Transverse colon (tissue), 4 donors: ENCODE measurements around the gene FGD3. TPM values are rescaled to one million over a fixed set of nuclear protein-coding genes. Genes with fewer than 3 reads are reported as not detected.

Experiments used
- DNase-seq: peaks from one replicate; pipeline ENCODE4 v3.0.0-alpha.2; 2019
- H3K27ac ChIP-seq, 4 donors: fragments of 200-600 bp; sonication (generic); 2 replicates each; pipeline ENCODE4 v1.5.1; 2016 to 2018; ENCODE audit warnings: inconsistent platforms in 4 of 4
- H3K27me3 ChIP-seq: fragments of 200-600 bp; sonication (generic); 2 replicates; pipeline ENCODE4 v1.5.1; 2017; ENCODE audit warnings: inconsistent platforms
- H3K36me3 ChIP-seq, 4 donors: fragments of 200-600 bp; sonication (generic); 2 replicates each; pipeline ENCODE4 v1.5.1; 2017 to 2019; ENCODE audit warnings: inconsistent platforms in 4 of 4
- H3K4me1 ChIP-seq, 4 donors: fragments of 200-600 bp; sonication (generic); 2 replicates each; pipeline ENCODE4 v1.5.1; 2017 to 2020; ENCODE audit warnings: inconsistent platforms in 4 of 4
- H3K4me3 ChIP-seq, 4 donors: fragments of 200-600 bp; sonication (generic); 1 replicate in 1 of 4; 2 replicates in 3 of 4; pipeline versions ENCODE4 v1.5.1 to v1.6.1; 2017 to 2019; ENCODE audit warnings: inconsistent platforms in 4 of 4
- H3K9me3 ChIP-seq, 2 donors: fragments of 200-600 bp; sonication (generic); 2 replicates each; pipeline ENCODE4 v1.5.1; 2017 to 2019; ENCODE audit warnings: inconsistent platforms in 2 of 2
- CTCF ChIP-seq, 5 experiments: fragments of 200-600 bp in 3 of 5; fragments of 450-650 bp in 2 of 5; sonication (generic) in 3 of 5; IDR thresholded peaks; 1 replicate in 2 of 5; 2 replicates in 3 of 5; pipeline ENCODE4 v1.5.1; 2016 to 2017; ENCODE audit warnings: antibody characterized with exemption in 5 of 5, inconsistent platforms in 3 of 5, mild to moderate bottlenecking in 2 of 5, moderate library complexity in 1 of 5
- EP300 ChIP-seq: sonication (generic); formaldehyde crosslinking; IDR thresholded peaks from one replicate; pipeline ENCODE4 v1.6.1; 2017; ENCODE audit warnings: antibody characterized with exemption, low read depth
- POLR2A ChIP-seq: fragments of 450-650 bp; IDR thresholded peaks from one replicate; pipeline ENCODE4 v1.6.1; 2016; ENCODE audit warnings: antibody characterized with exemption, mild to moderate bottlenecking, moderate library complexity
- POLR2AphosphoS5 ChIP-seq, 3 donors: sonication (generic); formaldehyde crosslinking; IDR thresholded peaks; one replicate each; pipeline ENCODE4 v1.6.1; 2016; ENCODE audit warnings: antibody characterized with exemption in 3 of 3
- WGBS, 2 donors: methylation state at CpG; one replicate each; pipeline ENCODE4 v1.1.5; 2018; ENCODE audit warnings: low coverage in 1 of 2; 5-methylcytosine and 5-hydroxymethylcytosine counted together
- in situ Hi-C, 4 donors: fragments of 200-750 bp; cut with MboI; loops; one replicate each; pipeline versions ENCODE4 v1.15.0 to v1.15.1; 2017; ENCODE audit warnings: low sequenced_read_pairs in 3 of 4, low pct_ligation_motif_present in 1 of 4, low pct_unique_long_range_greater_than_20kb in 1 of 4
- intact Hi-C: fragments of 100-400 bp; cut with DNase I; formaldehyde crosslinking; loops from one replicate; pipeline ENCODE4 v1.15.1; 2023; ENCODE audit warnings: low total_unique reads
- total RNA-seq, 4 donors: library from RNA; depleted of rRNA; stranded (reverse); fragments of >200 nt; gene quantifications; one replicate each; pipeline ENCODE4 v1.1.0, GENCODE V29; 2016

Gene FGD3
- total RNA-seq, 4 donors from 2014 or later, result 5.2 to 9.7 (median 6.0) TPM; not detected in 1

DNA sequence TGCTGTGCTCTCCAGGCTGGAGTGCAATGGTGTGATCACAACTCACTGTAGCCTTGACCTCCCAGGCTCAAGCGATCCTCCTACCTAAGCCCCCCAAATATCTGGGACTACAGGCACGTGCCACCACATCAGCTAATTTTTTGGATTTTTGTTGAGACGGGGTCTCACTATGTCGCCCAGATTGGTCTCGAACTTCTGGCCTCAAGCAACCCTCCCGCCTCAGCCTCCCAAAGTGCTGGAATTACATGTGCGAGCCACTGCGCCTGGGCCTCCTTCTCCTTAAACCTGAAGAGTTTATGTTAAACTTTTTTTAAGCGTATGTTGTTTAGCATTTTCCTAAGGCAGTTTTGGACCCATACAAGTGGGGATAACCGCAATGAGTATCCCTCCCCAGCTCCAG, 80.4 kb downstream of the FGD3 start:
- no peaks in the 10 kb centered on the region for H3K9me3 ChIP-seq
- TF ChIP-seq EP300 (no peak), CTCF (IDR thresholded peaks at IDR 0.05) (no peak), POLR2AphosphoS5 (IDR thresholded peaks at IDR 0.05) (no peak), POLR2A (no peak)
- no peaks in the 10 kb centered on the region for H3K36me3 ChIP-seq
- 92 to 100% methylated on average over 3 to 10 of the region's 10 CpGs for WGBS, 2 donors
- no peak overlapping the region for H3K4me3 ChIP-seq
- H3K27ac ChIP-seq, result no peak overlapping the region
- no peaks in the 10 kb centered on the region for H3K27me3 ChIP-seq
- intact Hi-C loops, result no loop called here
- in situ Hi-C loops, result no loop called here
- DNase-seq, result no peak
- no peaks in the 10 kb centered on the region for H3K4me1 ChIP-seq

- Histone ChIP-seq H3K4me3 (no peak overlapping the region), H3K36me3 (no peaks in the 10 kb centered on the region), H3K4me1 (no peaks in the 10 kb centered on the region), H3K27me3 (no peaks in the 10 kb centered on the region), H3K27ac (peak overlapping the region in 1 of 4 donors; percentile 30), H3K9me3 (no peaks in the 10 kb centered on the region)
- WGBS, 2 donors, result 8% methylated on average over 6 of the region's 6 CpGs; no CpG with 5 or more reads in 1 of the 2 donors
- intact Hi-C loops (no loop called here), in situ Hi-C loops (no loop called here)
- DNase-seq, result peak; percentile 16
- no peak for TF ChIP-seq POLR2AphosphoS5 (IDR thresholded peaks at IDR 0.05)
- TF ChIP-seq CTCF (IDR thresholded peaks at IDR 0.05), result no peak
- no peak for TF ChIP-seq EP300
- no peak for TF ChIP-seq POLR2A
These were observed 81.2 kb downstream of the FGD3 start for GRCh38 chr9:93028448-93029006.

GRCh38 chr9:93030642-93031628, 83.6 kb downstream of the FGD3 start:
- in situ Hi-C loops, result no loop called here
- H3K27me3 ChIP-seq, result no peaks in the 10 kb centered on the region
- no peaks in the 10 kb centered on the region for H3K9me3 ChIP-seq
- no peak overlapping the region for H3K4me3 ChIP-seq
- intact Hi-C loops, result no loop called here
- no peak for DNase-seq
- no peaks in the 10 kb centered on the region for H3K36me3 ChIP-seq
- 90 to 100% methylated on average over 3 to 9 of the region's 9 CpGs for WGBS, 2 donors
- no peak overlapping the region for H3K27ac ChIP-seq
- no peaks in the 10 kb centered on the region for H3K4me1 ChIP-seq
- TF ChIP-seq POLR2A (no peak), POLR2AphosphoS5 (IDR thresholded peaks at IDR 0.05) (no peak), CTCF (IDR thresholded peaks at IDR 0.05) (no peak), EP300 (no peak)

- in situ Hi-C loops, result no loop called here
- Histone ChIP-seq H3K36me3 (no peaks in the 10 kb centered on the region), H3K4me1 (no peaks in the 10 kb centered on the region), H3K9me3 (no peaks in the 10 kb centered on the region), H3K27ac (no peak overlapping the region), H3K27me3 (no peaks in the 10 kb centered on the region), H3K4me3 (no peak overlapping the region)
- no peak for TF ChIP-seq POLR2AphosphoS5 (IDR thresholded peaks at IDR 0.05)
- WGBS, 2 donors, result 67 to 73% methylated on average over 3 to 10 of the region's 10 CpGs
- intact Hi-C loops, result no loop called here
- no peak for DNase-seq
These were observed 84.5 kb downstream of the FGD3 start for GRCh38 chr9:93031629-93032430.
